Parathyroid adenoma (tissue), 2 donors: ENCODE results near the gene BTRC.

Experiments
- H2AFZ ChIP-seq: fragments of 300-600 bp; sonication (generic); one replicate; pipeline ENCODE4 v1.7.0; 2017; ENCODE audit warnings: antibody characterized with exemption, mild to moderate bottlenecking
- H3K27ac ChIP-seq: fragments of 300-600 bp; sonication (generic); one replicate; pipeline ENCODE4 v1.7.0; 2017
- H3K27me3 ChIP-seq: fragments of 300-600 bp; sonication (generic); one replicate; pipeline ENCODE4 v1.7.0; 2017; ENCODE audit warnings: low read length; ENCODE audit not compliant: control insufficient read depth, insufficient read depth
- H3K36me3 ChIP-seq: fragments of 300-600 bp; sonication (generic); one replicate; pipeline ENCODE4 v1.7.0; 2017; ENCODE audit warnings: low read length; ENCODE audit not compliant: control insufficient read depth, insufficient read depth
- H3K4me1 ChIP-seq: fragments of 300-600 bp; sonication (generic); one replicate; pipeline ENCODE4 v1.7.0; 2017; ENCODE audit warnings: control low read depth
- H3K4me2 ChIP-seq: fragments of 300-600 bp; sonication (generic); one replicate; pipeline ENCODE4 v1.7.0; 2017; ENCODE audit warnings: low read length
- H3K4me3 ChIP-seq: fragments of 300-600 bp; sonication (generic); one replicate; pipeline ENCODE4 v1.7.0; 2017; ENCODE audit warnings: low read depth, low read length
- H3K79me2 ChIP-seq: fragments of 300-600 bp; sonication (generic); one replicate; pipeline ENCODE4 v1.7.0; 2017; ENCODE audit warnings: control low read depth
- H3K9ac ChIP-seq: fragments of 300-600 bp; sonication (generic); one replicate; pipeline ENCODE4 v1.7.0; 2017; ENCODE audit warnings: mild to moderate bottlenecking
- H3K9me3 ChIP-seq: fragments of 300-600 bp; sonication (generic); one replicate; pipeline ENCODE4 v1.7.0; 2017; ENCODE audit warnings: low read length; ENCODE audit not compliant: control insufficient read depth
- CTCF ChIP-seq: fragments of 300-600 bp; sonication (generic); IDR thresholded peaks from one replicate; pipeline ENCODE4 v1.7.0; 2017; ENCODE audit warnings: antibody characterized with exemption, mild to moderate bottlenecking
- donor health status: primary hyperparathyroidism.

The BTRC gene

GRCh38 chr10:101466016-101466912 lies 112.3 kb downstream of the BTRC start:
- H3K4me2 ChIP-seq = no peak overlapping the region
- no peaks in the 10 kb centered on the region for H3K27me3 ChIP-seq
- H3K27ac ChIP-seq = no peak overlapping the region
- H3K4me3 ChIP-seq = no peak overlapping the region
- no peaks in the 10 kb centered on the region for H3K36me3 ChIP-seq
- no peaks in the 10 kb centered on the region for H3K9me3 ChIP-seq
- H3K79me2 ChIP-seq = peaks cover 4% of the 10 kb centered on the region
- H3K9ac ChIP-seq = no peak overlapping the region
- TF ChIP-seq CTCF = no peak
- no peaks in the 10 kb centered on the region for H3K4me1 ChIP-seq
- H2AFZ ChIP-seq = no peak overlapping the region

DNA sequence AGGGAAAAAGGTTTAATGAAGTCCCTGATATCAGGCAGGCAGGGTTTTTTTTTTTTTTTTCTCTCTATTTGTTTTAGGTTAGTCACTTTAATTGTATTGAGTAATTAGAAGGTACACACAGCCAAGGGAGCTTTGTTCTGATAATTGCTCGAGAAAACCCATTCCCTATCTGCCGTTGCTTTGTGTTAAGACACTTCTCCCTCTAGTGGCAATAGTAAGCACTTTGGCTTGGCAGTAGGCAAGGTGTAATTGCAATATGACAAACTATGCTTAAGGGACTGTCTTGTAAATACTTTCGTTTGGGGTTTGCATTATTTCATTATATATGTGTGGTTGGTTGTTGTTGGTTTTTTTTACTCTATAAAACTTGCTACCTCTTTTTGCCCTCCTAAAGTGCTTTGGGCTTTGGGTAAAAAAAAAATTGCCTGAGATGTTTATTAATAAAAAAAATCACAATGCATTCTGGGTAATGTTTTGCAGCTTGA lies 113.4 kb downstream of the BTRC start:
- no peak overlapping the region for H3K9ac ChIP-seq
- H3K4me3 ChIP-seq = no peak overlapping the region
- no peaks in the 10 kb centered on the region for H3K4me1 ChIP-seq
- no peak overlapping the region for H3K4me2 ChIP-seq
- H3K27ac ChIP-seq = no peak overlapping the region
- no peaks in the 10 kb centered on the region for H3K27me3 ChIP-seq
- no peaks in the 10 kb centered on the region for H3K9me3 ChIP-seq
- peaks cover 5% of the 10 kb centered on the region for H3K79me2 ChIP-seq
- no peak overlapping the region for H2AFZ ChIP-seq
- peak; percentile 78 for TF ChIP-seq CTCF
- H3K36me3 ChIP-seq = no peaks in the 10 kb centered on the region

DNA sequence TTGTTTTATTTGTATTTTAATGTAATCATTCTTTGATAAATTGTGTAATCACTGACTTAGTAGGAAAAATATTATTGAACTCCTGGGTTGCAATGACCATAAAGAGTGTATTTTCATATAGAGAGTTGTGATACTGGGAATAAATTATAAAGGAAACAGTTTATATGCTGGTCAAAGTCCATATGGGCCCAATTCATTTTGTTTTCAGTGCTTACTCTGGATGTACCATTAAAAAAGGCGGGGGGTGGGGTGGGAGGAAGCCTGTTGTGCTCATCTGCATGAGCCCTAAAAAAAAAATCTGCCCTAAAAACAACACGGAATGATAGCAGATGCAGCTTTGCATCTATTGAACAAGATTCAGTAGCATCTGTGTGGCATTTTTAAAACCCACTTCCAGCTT lies 114.2 kb downstream of the BTRC start:
- H3K9me3 ChIP-seq = no peaks in the 10 kb centered on the region
- H3K36me3 ChIP-seq = no peaks in the 10 kb centered on the region

GRCh38 chr10:101476383-101476782 lies 122.4 kb downstream of the BTRC start:
- no peak overlapping the region for H3K27ac ChIP-seq
- H3K4me2 ChIP-seq = no peak overlapping the region
- H2AFZ ChIP-seq = no peak overlapping the region
- H3K4me3 ChIP-seq = no peak overlapping the region
- no peaks in the 10 kb centered on the region for H3K4me1 ChIP-seq
- H3K27me3 ChIP-seq = no peaks in the 10 kb centered on the region
- H3K9me3 ChIP-seq = no peaks in the 10 kb centered on the region
- TF ChIP-seq CTCF = no peak
- H3K36me3 ChIP-seq = no peaks in the 10 kb centered on the region
- H3K9ac ChIP-seq = no peak overlapping the region
- peaks cover 9% of the 10 kb centered on the region for H3K79me2 ChIP-seq

More for the DNA sequence above, 114.2 kb downstream of the BTRC start:
- Histone ChIP-seq H3K79me2 (peaks cover 8% of the 10 kb centered on the region), H3K9ac (no peak overlapping the region), H3K27me3 (no peaks in the 10 kb centered on the region), H2AFZ (no peak overlapping the region), H3K4me3 (no peak overlapping the region), H3K4me2 (no peak overlapping the region), H3K27ac (no peak overlapping the region), H3K4me1 (no peaks in the 10 kb centered on the region)
- no peak for TF ChIP-seq CTCF

GRCh38 chr10:101478956-101479355 lies 125.0 kb downstream of the BTRC start:
- Histone ChIP-seq H3K4me1 (no peaks in the 10 kb centered on the region), H3K27me3 (no peaks in the 10 kb centered on the region), H3K9me3 (no peaks in the 10 kb centered on the region), H3K36me3 (no peaks in the 10 kb centered on the region), H2AFZ (no peak overlapping the region), H3K9ac (no peak overlapping the region), H3K4me3 (no peak overlapping the region), H3K4me2 (no peak overlapping the region), H3K79me2 (peaks cover 4% of the 10 kb centered on the region), H3K27ac (no peak overlapping the region)
- no peak for TF ChIP-seq CTCF
